ENCODE measurements around the gene HECTD3.
"Not testable (repeated sequence)": the region's sequence is repeated elsewhere in the genome, so short reads cannot be mapped to it uniquely, and the experiment has no call there.

The HECTD3 gene

GRCh38 chr1:44988531-44989156 is 22.5 kb downstream of the HECTD3 start:
- H3K4me3 ChIP-seq (ENCODE audit: low read depth, low read length), result no peak overlapping the region
- DNase-seq (ENCODE audit: low read depth), result no peak
- TF ChIP-seq, protein P1, sequence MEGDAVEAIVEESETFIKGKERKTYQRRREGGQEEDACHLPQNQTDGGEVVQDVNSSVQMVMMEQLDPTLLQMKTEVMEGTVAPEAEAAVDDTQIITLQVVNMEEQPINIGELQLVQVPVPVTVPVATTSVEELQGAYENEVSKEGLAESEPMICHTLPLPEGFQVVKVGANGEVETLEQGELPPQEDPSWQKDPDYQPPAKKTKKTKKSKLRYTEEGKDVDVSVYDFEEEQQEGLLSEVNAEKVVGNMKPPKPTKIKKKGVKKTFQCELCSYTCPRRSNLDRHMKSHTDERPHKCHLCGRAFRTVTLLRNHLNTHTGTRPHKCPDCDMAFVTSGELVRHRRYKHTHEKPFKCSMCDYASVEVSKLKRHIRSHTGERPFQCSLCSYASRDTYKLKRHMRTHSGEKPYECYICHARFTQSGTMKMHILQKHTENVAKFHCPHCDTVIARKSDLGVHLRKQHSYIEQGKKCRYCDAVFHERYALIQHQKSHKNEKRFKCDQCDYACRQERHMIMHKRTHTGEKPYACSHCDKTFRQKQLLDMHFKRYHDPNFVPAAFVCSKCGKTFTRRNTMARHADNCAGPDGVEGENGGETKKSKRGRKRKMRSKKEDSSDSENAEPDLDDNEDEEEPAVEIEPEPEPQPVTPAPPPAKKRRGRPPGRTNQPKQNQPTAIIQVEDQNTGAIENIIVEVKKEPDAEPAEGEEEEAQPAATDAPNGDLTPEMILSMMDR (conservative IDR thresholded peaks at IDR 0.05; ENCODE audit: low read depth, low read length), result no peak

DNA sequence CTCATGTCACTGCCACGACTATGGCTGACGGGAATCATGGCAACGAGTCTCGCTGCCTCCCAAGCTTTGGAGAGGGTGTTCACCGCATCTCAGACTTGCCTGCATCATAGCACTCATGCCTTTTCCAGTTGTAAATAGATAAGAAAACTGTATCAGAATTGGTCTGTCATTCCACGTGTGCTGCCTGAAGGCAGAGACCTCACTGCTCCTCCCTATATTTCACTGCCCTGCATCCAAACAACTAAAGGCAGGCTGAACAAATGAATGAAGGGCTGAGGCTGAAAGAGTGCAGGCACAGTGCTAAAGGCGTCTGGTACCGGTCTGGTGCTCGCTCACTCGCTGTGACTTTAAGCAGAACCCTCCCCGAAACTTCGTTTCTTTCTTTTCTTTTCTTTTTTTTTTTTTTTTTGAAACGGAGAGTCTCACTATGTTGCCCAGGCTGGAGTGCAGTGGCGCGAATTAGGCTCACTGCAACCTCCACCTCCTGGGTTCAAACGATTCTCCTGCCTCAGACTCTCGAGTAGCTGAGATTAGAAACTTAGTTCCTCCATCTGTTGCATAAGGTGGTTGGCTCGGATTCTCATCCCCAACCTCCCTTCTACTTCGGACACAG is 25.3 kb downstream of the HECTD3 start:
- TF ChIP-seq, protein P1 (conservative IDR thresholded peaks at IDR 0.05; ENCODE audit: low read depth, low read length), result no peak
- DNase-seq (ENCODE audit: low read depth), result peak; percentile 7
- H3K4me3 ChIP-seq (ENCODE audit: low read depth, low read length), result peak overlapping the region; percentile 98

- DNase-seq (ENCODE audit: low read depth); H3K4me3 ChIP-seq (ENCODE audit: low read depth, low read length): not testable (repeated sequence)
Measured at GRCh38 chr1:44977372-44977771, 33.8 kb downstream of the HECTD3 start.

DNA sequence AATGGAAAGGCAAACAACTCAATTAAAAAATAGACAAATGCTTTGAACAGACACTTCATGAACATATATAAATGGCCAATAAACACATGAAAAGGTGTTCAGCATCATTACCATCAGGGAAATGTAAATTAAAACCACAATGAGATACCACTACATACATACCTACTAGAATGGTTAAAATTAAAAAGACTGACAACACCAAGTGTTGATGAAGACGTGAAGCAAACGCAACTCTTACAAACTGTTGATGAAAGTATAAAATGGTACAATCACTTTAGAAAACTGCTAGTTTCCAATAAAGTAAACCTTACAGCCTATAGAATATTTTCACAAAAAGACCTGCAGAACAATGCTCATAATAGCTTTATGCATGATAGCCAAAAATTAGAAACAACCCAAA is 34.9 kb downstream of the HECTD3 start:
- H3K4me3 ChIP-seq (ENCODE audit: low read depth, low read length), result no peak overlapping the region
- no peak for DNase-seq (ENCODE audit: low read depth)
- TF ChIP-seq, protein P1 (conservative IDR thresholded peaks at IDR 0.05; ENCODE audit: low read depth, low read length), result no peak

DNA sequence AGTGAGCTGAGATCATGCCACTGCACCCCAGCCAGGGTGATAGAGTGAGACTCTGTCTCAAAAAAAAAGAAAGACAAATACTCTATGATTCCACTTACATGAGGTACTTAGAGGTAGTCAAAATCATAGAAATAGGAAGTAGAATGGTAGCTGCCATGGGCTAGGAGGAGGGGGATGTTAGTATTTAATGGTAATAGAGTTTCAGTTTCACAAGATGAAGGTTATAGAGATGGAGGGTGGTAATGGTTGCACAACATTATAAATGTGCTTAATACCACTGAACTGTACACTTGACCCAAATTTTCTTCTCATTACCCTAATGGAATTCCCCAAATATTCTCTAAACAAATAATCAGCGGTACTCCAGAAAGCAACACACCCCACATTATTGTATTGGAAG is 37.5 kb downstream of the HECTD3 start:
- H3K4me3 ChIP-seq (ENCODE audit: low read depth, low read length), result no peak overlapping the region
- TF ChIP-seq, protein P1 (conservative IDR thresholded peaks at IDR 0.05; ENCODE audit: low read depth, low read length), result no peak
- DNase-seq (ENCODE audit: low read depth), result no peak

GRCh38 chr1:44970317-44970716 is 40.8 kb downstream of the HECTD3 start:
- TF ChIP-seq, protein P1 (conservative IDR thresholded peaks at IDR 0.05; ENCODE audit: low read depth, low read length), result no peak
- H3K4me3 ChIP-seq (ENCODE audit: low read depth, low read length), result no peak overlapping the region
- DNase-seq (ENCODE audit: low read depth), result peak; percentile 54

DNA sequence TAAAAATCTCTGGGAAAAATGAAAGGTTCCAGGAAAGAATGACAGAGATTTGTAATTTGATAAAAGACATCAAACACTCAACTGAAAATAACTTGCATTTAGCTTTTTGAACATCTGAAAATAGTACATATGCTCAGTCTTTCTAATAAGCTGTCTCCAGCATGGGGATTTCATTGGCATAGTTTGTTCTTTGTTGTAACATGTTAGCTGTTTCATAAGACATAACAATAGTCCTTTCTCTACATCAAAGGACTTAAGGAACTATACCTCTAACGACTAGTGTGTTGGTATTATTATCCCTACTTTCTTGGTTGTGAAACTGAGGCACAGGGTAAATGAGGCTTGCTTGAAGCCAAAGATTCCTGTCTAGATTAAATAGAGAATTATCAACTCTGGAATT is 46.7 kb downstream of the HECTD3 start:
- no peak for DNase-seq (ENCODE audit: low read depth)
- no peak overlapping the region for H3K4me3 ChIP-seq (ENCODE audit: low read depth, low read length)
- TF ChIP-seq, protein P1 (conservative IDR thresholded peaks at IDR 0.05; ENCODE audit: low read depth, low read length), result no peak

All from choroid plexus epithelial cell (primary cell).